HG03025 (cell line): ENCODE results near the gene KRTAP5-6.

ENCODE experiments used
- ATAC-seq: cut with Tn5 transposase; IDR thresholded peaks from one replicate; pipeline ENCODE4 v1.9.1; 2021; ENCODE audit warnings: mild to moderate bottlenecking, moderate library complexity; ENCODE audit not compliant: unreplicated experiment, low FRiP score

Gene KRTAP5-6, protein sequence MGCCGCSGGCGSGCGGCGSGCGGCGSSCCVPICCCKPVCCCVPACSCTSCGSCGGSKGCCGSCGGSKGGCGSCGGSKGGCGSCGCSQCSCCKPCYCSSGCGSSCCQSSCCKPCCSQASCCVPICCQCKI

DNA sequence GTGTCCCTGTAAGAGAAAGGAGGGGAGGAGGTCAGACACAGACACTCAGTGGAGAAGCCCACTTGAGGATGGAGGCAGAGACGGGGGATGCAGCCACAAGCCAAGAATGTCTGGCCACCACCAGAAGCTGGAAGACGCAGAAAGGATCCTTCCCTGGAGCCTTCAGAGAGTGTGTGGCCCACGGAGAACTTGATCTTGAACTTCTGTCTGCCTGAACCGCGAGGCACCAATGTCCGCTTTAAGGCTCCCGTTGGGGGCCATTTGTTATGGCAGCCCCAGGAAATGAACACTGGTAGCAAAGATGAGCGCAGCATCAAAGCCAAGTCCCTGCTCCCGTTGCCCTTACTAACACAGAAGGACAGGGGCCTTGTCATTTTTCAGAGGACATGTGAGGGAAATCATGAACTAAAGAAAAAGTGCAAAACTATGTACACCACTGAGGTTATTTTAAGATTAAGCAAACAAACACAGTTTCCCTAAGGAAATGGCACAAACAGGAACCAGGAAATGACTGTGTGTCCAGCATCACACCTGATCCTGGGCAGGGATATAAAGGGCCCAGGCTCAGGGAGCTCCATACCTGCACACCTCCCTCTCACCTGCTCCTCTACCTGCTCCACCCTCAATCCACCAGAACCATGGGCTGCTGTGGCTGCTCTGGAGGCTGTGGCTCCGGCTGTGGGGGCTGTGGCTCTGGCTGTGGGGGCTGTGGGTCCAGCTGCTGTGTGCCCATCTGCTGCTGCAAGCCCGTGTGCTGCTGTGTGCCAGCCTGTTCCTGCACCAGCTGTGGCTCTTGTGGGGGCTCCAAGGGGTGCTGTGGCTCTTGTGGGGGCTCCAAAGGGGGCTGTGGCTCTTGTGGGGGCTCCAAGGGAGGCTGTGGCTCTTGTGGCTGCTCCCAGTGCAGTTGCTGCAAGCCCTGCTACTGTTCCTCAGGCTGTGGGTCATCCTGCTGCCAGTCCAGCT, at the start of gene KRTAP5-6:
Gene KRTAP5-6 (plus strand): TSS at position 588 of the 963 bp plus-strand sequence. CDS start 51 bp downstream, at position 639.
- no peak for ATAC-seq

DNA sequence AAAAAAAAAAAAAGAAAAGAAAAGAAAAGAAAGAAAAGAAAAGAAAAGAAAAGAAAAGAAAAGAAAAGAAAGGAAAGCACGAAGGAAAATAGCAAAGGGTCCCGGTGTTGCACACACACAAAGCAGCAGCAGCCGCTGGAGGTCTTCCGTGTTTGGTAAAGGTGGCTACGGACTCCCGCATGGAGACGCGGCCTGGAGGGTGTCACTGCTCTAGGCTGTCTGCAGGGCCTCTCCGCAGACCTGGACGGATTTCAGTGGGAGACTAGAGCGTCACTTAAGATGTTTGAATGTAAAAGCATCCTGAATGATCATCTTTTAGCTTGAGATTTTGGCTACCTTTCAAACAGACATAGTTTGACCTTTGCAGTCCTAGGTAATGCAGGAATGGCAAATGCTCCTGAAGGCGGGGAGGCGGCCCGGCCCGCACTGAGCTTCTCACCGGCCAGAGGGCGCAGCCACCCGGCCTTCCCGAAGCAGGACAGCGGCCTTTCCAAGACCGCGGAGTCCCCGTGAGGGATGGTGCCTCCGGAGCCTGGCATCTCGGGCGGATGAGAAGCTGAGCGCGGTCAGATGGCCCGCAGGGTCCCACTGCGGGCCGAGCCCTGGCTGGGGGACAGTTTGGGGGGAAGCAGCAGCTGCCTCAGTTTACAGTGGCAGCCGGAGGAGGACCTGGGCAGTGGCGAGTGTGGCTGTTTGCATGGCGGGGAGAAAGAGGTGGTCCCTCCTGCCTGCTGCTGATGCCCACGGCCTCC, 48.9 kb upstream of the KRTAP5-6 start:
- no peak for ATAC-seq

DNA sequence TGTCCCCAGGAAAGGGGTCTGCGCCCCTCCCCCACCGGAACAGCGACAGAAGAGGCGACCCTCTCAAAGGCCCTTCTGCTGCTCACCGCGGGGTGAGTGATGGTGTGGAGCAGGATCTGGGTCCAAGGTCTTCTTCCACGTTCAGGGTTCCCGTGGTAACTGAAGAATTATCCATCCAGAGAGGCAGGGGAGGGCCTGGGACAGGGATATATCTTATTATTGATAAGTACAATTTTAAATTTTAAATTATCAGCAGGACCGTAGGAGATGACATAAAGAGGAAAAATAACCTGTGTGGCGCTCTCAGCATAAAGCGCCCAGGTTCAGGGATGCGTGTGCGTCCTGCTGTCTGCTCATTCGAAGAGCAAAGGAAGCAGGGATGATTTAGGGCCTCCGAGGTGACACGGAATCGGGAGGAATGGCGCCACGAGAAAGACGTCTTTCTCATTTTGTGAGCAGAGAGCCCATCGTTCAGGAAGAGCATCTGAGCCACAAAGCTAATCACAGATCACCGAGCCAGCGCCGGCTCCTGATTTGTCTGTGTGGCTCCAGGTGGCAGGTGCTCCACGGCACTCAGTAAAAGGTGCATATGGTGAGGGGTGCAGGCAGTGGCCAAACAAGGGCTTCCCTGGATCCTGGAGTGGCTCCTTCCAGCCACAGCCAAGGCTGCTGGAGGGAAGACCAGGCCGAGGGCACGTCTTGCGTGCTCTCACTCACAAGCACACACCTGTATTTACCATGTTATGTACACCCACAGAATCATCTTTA, 48.2 kb upstream of the KRTAP5-6 start:
- no peak for ATAC-seq

DNA sequence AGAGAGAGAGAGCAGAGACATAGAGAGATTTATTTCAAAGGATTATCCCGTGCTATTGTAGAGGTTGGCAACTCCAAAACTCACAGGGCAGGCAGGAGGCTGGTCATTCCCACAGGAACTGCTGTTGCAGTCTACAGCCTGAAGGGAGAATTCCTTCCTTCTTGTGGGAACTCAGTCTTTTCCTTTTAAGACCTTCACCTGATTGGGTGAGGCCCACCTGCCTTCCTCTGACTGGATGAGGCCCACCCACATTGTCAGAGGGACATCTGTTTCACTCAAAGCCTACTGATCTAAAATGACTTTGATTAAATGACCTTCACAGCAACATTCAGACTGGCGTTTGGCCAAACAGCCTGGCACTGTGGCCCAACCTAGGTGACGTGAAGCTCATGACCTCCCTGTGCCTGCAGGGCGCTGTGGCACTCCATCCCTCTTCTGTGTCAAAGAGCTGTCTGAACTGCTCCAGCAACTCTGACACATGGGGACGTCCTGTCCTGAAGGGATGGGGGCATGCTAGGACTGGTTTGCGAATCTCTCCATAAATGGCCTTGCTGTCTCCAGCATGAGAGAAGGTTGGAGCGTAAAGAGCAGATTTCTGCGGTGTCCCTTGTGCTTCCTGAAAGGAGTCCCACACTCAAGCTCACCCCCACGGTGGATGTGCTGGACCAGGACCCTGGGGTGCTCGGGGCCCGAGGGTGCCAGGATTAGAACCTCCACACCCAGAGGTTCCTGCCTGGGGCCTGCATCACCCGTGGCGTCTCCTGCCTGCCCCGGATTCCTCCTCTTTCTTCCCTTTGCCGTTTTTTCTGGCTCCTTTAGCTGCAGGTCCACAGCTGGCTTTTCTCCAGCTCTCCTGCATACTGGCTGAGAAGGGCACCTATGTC, 46.7 kb upstream of the KRTAP5-6 start:
- no peak for ATAC-seq

DNA sequence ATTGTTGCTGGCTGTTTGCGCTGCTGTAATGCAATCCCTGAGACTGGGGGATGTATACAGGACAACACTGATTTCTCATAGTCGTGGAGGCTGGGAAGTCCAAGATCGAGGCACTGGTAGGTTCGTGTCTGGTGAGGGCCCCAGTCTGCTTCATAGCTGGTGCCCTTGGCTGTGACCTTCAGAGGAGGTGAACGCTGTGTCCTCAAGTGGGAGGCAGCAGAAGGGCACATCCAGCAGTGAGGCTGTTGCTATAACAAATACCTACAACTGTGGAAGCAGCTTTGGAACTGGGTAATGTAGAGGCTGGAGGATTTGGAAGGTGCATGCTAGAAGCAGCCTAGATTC, 46.1 kb upstream of the KRTAP5-6 start:
- no peak for ATAC-seq

DNA sequence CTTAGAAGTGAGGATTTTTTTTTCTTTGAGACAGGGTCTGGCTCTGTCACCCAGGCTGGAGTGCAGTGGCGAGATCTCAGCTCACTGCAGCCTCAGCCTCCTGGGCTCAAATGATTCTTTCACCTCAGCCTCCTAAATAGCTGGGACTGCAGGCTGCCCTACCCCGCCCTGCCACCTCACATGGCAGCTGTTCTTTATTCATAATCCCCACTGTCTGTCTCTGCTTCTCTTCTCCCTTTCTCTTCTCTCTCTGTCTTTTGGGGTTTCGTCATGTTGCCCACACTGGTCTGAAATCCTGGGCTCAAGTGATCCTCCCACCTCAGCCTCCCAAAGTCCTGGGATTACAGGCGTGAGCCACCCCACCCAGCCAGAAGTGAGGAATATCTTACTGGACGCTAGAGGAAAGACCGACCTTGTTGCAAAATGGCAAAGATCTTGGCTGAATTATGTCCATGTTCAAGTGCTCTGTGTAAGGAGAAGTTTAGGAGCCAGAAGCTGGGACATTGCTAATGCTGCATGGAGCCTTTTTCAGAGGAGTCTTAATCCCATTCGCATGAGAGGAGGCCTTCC, 45.5 kb upstream of the KRTAP5-6 start:
- ATAC-seq = no peak

DNA sequence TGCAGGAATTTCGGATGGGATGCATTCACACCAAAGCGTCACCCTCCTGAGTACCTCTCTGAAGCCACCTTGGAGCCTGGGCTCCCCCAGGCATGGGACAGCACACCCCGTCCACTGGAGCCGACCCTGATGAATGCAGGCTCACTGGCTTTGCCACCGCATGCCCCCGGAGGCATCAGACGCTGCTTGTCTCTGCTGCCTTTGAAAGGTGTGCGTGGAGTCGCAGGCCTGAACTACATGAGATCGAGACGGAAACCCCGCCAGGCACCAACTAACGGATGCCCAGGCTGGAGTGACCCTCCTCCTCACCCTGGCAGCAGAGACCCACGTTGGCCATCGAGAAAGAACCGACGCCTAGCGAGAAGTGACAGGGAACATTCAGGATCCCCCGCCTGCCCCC, 45.0 kb upstream of the KRTAP5-6 start:
- no peak for ATAC-seq

DNA sequence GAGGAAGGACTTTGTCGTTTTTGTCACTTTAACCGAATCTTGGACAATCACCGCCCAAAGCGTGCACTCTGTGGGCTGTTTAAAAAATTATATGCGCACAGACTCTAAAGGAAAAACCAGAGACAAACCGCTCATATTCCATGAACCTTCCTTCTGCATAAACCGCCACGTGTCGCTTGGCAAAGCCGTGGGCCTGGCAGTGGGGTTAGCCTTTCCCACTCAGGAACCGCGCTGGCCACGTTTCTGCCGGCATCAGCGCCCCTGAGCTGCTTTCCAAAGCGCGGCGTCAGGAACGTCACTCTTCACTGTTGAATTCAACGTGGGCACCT, 44.6 kb upstream of the KRTAP5-6 start:
- ATAC-seq = no peak

DNA sequence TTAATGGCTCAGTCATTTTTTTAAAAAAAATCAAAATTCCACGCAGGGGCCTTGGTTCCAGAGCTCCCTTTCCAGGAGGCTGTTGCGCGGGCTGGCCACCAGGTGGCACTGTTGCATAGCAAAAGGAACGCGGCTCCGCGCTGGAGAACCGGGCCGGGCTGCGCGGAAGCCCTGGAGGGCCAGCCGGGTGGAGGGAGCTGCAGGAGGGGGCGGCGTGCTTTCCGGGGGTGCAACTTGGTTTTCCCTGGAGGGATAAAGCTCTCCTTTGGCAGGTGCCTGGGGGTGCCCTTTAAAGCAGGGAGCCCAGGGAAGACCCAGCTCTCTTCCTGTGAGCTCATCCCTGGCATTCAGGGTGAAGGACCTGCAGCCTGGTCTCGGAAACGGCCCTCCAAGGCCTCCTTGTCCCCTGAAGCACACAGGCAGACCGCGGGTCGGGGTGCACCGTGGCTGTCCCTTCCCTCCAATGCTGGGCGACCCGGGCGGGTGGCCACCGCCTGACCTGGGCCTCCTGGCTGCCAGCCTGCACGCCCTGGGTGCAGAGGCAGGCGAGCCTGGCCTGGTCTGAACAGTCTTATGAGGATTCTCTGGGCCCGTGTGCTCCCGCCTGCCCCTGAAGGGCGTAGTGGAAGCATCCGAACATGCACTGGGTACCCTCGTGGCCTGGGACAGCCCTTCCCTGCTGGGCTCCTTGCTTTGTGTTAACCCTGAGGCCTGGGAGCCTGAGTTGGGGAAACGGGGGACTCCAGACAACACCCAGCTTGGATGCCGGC, 44.0 kb upstream of the KRTAP5-6 start:
- no peak for ATAC-seq

DNA sequence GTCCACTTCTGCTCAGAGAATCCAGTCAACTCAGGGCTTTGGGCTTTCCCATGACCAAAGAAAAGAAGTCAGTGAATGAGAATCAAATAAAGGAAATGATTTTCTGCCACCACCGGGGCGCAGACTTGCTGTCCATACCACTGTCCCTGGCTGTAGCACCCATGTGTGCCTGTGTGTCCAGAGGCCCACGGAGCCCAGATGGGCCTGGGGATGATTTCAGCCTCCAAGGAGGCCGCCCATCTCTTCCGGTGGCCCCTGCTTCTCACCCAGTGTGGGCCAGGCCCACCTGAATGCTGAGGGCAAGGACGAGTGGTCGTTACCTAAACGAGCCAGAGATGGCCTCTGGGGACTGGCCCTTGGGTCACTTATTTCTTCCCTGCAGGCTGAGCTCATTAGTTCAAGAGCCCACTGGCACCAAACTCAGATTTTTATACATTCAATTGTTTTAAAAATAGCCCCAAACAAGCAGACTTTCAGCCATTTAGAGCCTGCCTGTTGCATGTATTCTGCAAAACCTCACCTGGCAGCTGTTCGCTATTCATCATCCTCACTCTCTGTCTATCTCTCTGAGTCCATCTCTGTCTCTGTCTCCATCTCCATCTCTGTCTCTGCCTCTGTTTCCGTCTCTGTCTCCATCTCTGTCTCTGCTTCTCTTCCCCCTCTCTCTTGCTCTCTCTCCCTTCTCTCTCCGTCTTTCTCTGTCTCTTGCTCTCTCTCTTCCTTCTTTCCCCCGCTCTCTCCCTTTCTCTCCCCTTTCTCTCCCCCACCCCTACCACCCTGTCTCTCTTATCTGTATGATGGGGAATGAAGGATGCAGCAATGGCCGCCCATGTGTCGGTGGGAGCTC, 43.2 kb upstream of the KRTAP5-6 start:
- ATAC-seq = no peak

DNA sequence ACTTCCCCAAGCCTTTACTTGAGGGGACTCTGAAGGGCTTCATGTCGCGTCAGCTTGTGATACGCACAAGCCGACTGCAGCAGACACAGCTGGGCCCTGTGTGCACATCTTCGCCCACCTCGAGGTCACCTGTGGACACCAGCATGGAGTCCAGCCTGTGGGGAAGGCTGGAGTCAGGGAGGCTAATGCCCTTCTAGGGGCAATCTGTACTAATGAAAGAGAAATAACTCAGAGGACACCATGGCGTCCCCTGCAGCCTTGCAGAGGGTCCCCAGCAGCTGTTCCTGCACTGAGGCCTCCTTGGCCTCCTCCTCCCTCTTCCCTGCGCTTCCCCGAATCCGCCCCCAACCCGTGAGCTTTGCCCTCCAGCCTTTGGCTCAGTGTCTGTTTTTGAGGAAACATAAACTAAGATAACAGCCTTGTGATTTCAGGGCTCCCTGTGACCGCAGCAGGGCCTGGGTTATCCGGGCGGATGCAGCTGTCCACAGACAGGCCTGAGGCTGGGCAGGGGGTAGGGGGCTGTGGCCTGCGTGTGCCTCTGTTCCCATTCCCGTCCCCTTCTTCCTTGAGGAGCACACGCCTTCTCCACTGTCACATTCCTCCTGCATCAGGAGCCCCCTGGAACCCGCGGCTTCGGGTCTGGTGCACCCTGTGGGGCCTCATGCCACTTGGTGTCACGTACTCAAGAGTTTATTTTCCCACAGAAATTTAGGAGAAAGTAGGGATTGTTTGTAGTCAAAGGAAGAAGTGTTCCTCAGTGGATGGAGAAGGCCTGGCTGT, 42.4 kb upstream of the KRTAP5-6 start:
- ATAC-seq = no peak

DNA sequence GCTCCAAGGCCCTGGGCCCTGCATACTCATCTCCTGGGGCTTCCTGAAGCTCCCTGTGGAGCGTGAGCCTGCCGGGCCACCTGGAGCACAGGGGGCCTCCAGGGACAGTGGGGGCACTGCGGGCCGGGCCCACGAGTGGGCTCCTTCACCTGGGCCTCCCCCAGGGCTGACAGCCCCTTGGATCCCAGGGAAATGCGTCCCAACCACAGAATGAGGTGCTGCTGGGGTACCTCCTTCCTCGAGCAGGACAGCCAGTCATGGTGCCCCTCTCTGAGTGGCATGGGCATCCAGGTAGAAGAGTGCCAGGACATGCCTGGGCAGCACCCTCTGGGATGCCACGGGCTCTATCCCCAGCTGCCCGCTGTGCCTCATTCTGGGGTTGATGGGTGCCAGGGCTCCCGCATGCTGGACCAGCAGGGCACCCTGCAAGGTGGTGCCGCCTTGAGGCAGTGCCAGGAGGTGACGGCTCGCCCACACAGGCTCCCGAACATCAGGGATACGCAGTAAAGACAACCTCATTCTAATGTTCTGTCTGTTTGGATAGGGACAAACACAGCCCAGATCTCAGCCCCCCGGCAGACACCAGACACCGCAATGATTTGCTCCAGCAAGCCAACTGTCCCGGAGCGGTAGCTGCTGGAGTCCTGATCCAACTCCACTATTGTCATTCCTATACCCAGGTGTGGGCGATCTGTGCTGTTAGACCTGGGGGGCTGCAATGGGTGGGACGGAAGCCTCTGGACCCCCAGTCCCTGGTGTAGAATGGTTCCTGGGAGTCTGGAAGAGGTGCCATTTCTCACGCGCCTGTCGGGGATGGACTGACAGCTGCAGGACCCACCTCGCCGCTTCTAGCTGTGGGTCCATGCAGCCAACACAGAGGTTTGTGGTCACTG, 41.6 kb upstream of the KRTAP5-6 start:
- ATAC-seq = no peak

DNA sequence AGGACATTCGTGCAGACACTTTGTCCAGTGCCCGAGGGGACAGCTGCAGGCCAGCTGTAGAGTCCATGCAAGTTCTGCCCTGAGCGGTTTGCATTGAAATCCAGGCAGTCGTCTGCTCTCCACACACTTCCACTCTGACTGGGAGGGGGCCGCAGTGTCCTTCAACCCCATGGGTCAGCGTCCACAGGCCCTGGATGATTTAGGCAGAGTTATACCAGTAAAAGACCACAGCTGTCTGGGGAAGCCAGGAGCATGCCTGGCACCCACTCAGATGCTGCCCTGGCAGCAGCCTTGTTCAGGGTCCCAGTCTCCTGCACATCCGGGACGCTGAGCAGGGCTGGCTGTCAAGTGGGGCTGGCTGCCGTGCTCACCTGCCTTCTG, 40.9 kb upstream of the KRTAP5-6 start:
- ATAC-seq = no peak

DNA sequence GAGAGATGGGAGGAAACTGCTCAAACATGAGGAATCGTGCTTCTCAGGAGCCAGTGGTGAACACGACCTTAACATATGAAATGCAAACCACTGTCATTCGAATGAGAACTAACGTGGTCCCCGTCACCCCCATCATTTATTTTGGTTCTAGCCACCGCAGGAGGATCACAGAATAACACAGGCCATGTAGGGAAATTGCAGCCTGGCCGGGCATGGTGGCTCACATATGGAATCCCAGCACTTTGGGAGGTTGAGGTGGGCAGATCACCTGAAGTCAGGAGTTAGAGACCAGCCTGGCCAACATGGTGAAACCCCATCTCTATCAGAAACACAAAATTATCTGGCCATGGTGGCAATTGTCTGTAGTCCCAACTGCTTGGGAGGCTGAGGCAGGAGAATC, 40.3 kb upstream of the KRTAP5-6 start:
- ATAC-seq = no peak

DNA sequence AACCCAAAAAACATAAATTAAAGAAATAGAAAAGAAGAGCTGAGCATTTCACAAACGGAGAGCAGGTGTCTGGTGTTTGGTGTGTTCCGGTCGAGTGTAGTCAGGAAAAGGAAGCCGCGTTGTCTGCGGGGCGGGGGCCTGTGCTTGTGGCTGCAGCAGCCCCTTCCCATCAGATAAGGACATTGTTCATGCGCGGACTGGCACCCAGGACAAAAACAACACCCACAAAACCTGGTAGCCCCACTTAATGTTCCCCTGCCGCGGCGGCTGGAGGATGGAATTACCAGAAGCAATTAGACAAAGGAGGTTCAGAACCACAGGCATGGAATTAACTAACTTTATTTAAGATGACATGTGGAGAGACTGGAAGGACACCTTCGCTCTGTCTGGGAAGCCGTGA, 37.5 kb upstream of the KRTAP5-6 start:
- ATAC-seq = no peak
